Vagina (tissue), 2 donors: ENCODE data around the gene PTRH1. TPM values are rescaled to one million over a fixed set of nuclear protein-coding genes. Genes with fewer than 3 reads are reported as not detected.

ENCODE experiments used
- DNase-seq, 2 donors: peaks; one replicate each; pipeline ENCODE4 v3.0.0-alpha.2; 2017; ENCODE audit errors: extremely low spot score in 2 of 2
- H3K27ac ChIP-seq: fragments of 200-600 bp; sonication (generic); one replicate; pipeline ENCODE4 v1.5.1; 2019
- H3K27me3 ChIP-seq: fragments of 200-600 bp; sonication (generic); one replicate; pipeline ENCODE4 v1.5.1; 2019
- H3K36me3 ChIP-seq, 2 donors: fragments of 200-600 bp; sonication (generic); one replicate each; pipeline ENCODE4 v1.5.1; 2017 to 2019
- H3K4me1 ChIP-seq: fragments of 200-600 bp; sonication (generic); one replicate; pipeline ENCODE4 v1.5.1; 2019
- H3K4me3 ChIP-seq, 2 donors: fragments of 200-600 bp; sonication (generic); 1 replicate in 1 of 2; 2 replicates in 1 of 2; pipeline ENCODE4 v1.5.1; 2016 to 2019
- H3K9me3 ChIP-seq: fragments of 200-600 bp; sonication (generic); one replicate; pipeline ENCODE4 v1.5.1; 2019
- CTCF ChIP-seq, 3 experiments: fragments of 450-650 bp in 2 of 3; fragments of 200-600 bp in 1 of 3; sonication (generic) in 1 of 3; IDR thresholded peaks; one replicate each; pipeline ENCODE4 v1.5.1; 2017 to 2019; ENCODE audit warnings: antibody characterized with exemption in 3 of 3, mild to moderate bottlenecking in 2 of 3, moderate library complexity in 2 of 3
- POLR2A ChIP-seq, 2 donors: fragments of 450-650 bp; IDR thresholded peaks; one replicate each; pipeline ENCODE4 v1.6.1; 2017; ENCODE audit warnings: antibody characterized with exemption in 2 of 2, mild to moderate bottlenecking in 2 of 2, moderate library complexity in 2 of 2
- POLR2AphosphoS5 ChIP-seq, 2 donors: sonication (generic); formaldehyde crosslinking; IDR thresholded peaks; one replicate each; pipeline ENCODE4 v1.9.0; 2017; ENCODE audit warnings: antibody characterized with exemption in 2 of 2, mild to moderate bottlenecking in 2 of 2, low read depth in 1 of 2; ENCODE audit not compliant: insufficient read depth in 1 of 2
- intact Hi-C: fragments of 100-400 bp; cut with DNase I; formaldehyde crosslinking; loops from one replicate; pipeline ENCODE4 v1.15.1; 2023
- total RNA-seq: library from RNA; depleted of rRNA; stranded (reverse); fragments of >200 nt; gene quantifications from one replicate; pipeline ENCODE4 v1.2.3, GENCODE V29; 2016

The PTRH1 gene
- total RNA-seq, 1 donor from 2014 or later, result 2.2 TPM

- peak within 1 kb of the TSS; percentile 66 to 79 for H3K4me3 ChIP-seq
- intact Hi-C loops, result loop anchor here (2.0 to 10.0 kb wide), 4 partner anchors 50 to 230 kb away; no protein-coding TSS in a partner anchor
- peak within 1 kb of the TSS; percentile 93 for H3K27ac ChIP-seq
- H3K36me3 ChIP-seq, result peaks cover 0 to 12% of the 10 kb centered on the region in 2 donors
- H3K9me3 ChIP-seq, result no peaks in the 10 kb centered on the region
- H3K4me1 ChIP-seq, result peaks cover 23% of the 10 kb centered on the region
- H3K27me3 ChIP-seq, result no peaks in the 10 kb centered on the region
- peak; percentile 88 to 98 (median 98) for TF ChIP-seq CTCF (IDR thresholded peaks at IDR 0.05)
- peak; percentile 64 to 82 for TF ChIP-seq POLR2AphosphoS5 (IDR thresholded peaks at IDR 0.05; ENCODE audit: insufficient read depth in 1 of 2, low read depth in 1 of 2)
- peak in 1 of 2 donors; percentile 90 for TF ChIP-seq POLR2A (IDR thresholded peaks at IDR 0.05)
- peak in 1 of 2 donors; percentile 97 for DNase-seq
These were observed 19.5 kb upstream of the PTRH1 start, which contains the start of gene TOR2A for GRCh38 chr9:127734747-127735529. Gene TOR2A, minus strand, starts transcription at chr9:127735294. Its CDS starts 24 bp downstream, at chr9:127735270.

GRCh38 chr9:127734247-127734746 lies 18.8 kb upstream of the PTRH1 start:
- intact Hi-C loops, result loop anchor here (2.0 to 10.0 kb wide), 3 partner anchors 51 to 229 kb away; no protein-coding TSS in a partner anchor
- H3K27ac ChIP-seq, result peak overlapping the region; percentile 93
- TF ChIP-seq POLR2A (IDR thresholded peaks at IDR 0.05) (no peak), CTCF (IDR thresholded peaks at IDR 0.05) (no peak), POLR2AphosphoS5 (IDR thresholded peaks at IDR 0.05; ENCODE audit: insufficient read depth in 1 of 2, low read depth in 1 of 2) (no peak)

GRCh38 chr9:127733614-127734013 lies 18.2 kb upstream of the PTRH1 start:
- TF ChIP-seq POLR2A (IDR thresholded peaks at IDR 0.05), result no peak
- TF ChIP-seq POLR2AphosphoS5 (IDR thresholded peaks at IDR 0.05; ENCODE audit: insufficient read depth in 1 of 2, low read depth in 1 of 2), result no peak
- no peak for TF ChIP-seq CTCF (IDR thresholded peaks at IDR 0.05)
- Histone ChIP-seq H3K9me3 (no peaks in the 10 kb centered on the region), H3K27ac (no peak overlapping the region), H3K36me3 (peaks cover 0 to 12% of the 10 kb centered on the region in 2 donors), H3K27me3 (no peaks in the 10 kb centered on the region), H3K4me1 (peaks cover 15% of the 10 kb centered on the region), H3K4me3 (no peak overlapping the region)
- intact Hi-C loops, result loop anchor here (2.0 to 10.0 kb wide), 4 partner anchors 37 to 229 kb away; no protein-coding TSS in a partner anchor
- DNase-seq, result no peak

More at GRCh38 chr9:127734247-127734746, 18.8 kb upstream of the PTRH1 start:
- Histone ChIP-seq H3K4me3 (peak overlapping the region; percentile 66 to 79), H3K4me1 (peaks cover 16% of the 10 kb centered on the region), H3K36me3 (peaks cover 0 to 12% of the 10 kb centered on the region in 2 donors), H3K9me3 (no peaks in the 10 kb centered on the region), H3K27me3 (no peaks in the 10 kb centered on the region)
- no peak for DNase-seq

GRCh38 chr9:127732444-127732843 lies 17.0 kb upstream of the PTRH1 start:
- Histone ChIP-seq H3K27me3 (no peaks in the 10 kb centered on the region), H3K27ac (no peak overlapping the region), H3K36me3 (peaks cover 0 to 12% of the 10 kb centered on the region in 2 donors), H3K9me3 (no peaks in the 10 kb centered on the region), H3K4me1 (peaks cover 15% of the 10 kb centered on the region), H3K4me3 (no peak overlapping the region)
- intact Hi-C loops, result loop anchor here (2.0 to 10.0 kb wide), 3 partner anchors 36 to 228 kb away; no protein-coding TSS in a partner anchor
- DNase-seq, result no peak
- TF ChIP-seq POLR2AphosphoS5 (IDR thresholded peaks at IDR 0.05; ENCODE audit: insufficient read depth in 1 of 2, low read depth in 1 of 2) (no peak), POLR2A (IDR thresholded peaks at IDR 0.05) (no peak), CTCF (IDR thresholded peaks at IDR 0.05) (no peak)
